Activated CD4-positive, alpha-beta memory T cell treated with anti-CD3 and anti-CD28 coated beads for 36 hours (primary cell): Measurements from ENCODE around the gene NPHP1. TPM values are rescaled to one million over a fixed set of nuclear protein-coding genes. Genes with fewer than 3 reads are reported as not detected.
A peak's percentile ranks its signal among the peaks of the same experiment; 100 is the strongest.
"Not testable (repeated sequence)": the region's sequence is repeated elsewhere in the genome, so short reads cannot be mapped to it uniquely, and the experiment has no call there.

Experiments used
- CTCF ChIA-PET: fragments of 350-600 bp; sonication (Branson Sonifier 250); formaldehyde crosslinking; loops from one replicate; lab custom pipeline; 2021; ENCODE audit warnings: antibody characterized with exemption, inconsistent platforms; lab: Charles Lee
- POLR2A ChIA-PET: fragments of 350-600 bp; sonication (Branson Sonifier 250); formaldehyde crosslinking; loops from one replicate; lab custom pipeline; 2021; ENCODE audit warnings: antibody characterized with exemption; lab: Charles Lee
- DNase-seq: peaks from one replicate; pipeline ENCODE4 v3.0.0-alpha.2; 2020
- H3K27ac Mint-ChIP-seq: one replicate; pipeline ENCODE4 v1.8.0; 2021; ENCODE audit warnings: mixed read lengths
- H3K27me3 Mint-ChIP-seq: one replicate; pipeline ENCODE4 v1.8.0; 2021; ENCODE audit warnings: mixed read lengths
- H3K36me3 Mint-ChIP-seq: one replicate; pipeline ENCODE4 v1.8.0; 2021; ENCODE audit warnings: mixed read lengths
- H3K4me1 Mint-ChIP-seq: one replicate; pipeline ENCODE4 v1.8.0; 2021; ENCODE audit warnings: low read depth, mixed read lengths
- H3K4me3 Mint-ChIP-seq: one replicate; pipeline ENCODE4 v1.8.0; 2021; ENCODE audit warnings: mild to moderate bottlenecking, mixed read lengths
- H3K9me3 Mint-ChIP-seq: one replicate; pipeline ENCODE4 v1.8.0; 2021; ENCODE audit warnings: mixed read lengths
- intact Hi-C: fragments of 100-400 bp; cut with micrococcal nuclease; formaldehyde crosslinking; loops from one replicate; pipeline ENCODE4 v1.15.1; 2023
- total RNA-seq, 2 experiments: library from RNA; stranded (reverse); gene quantifications; one replicate each; pipeline ENCODE4 v1.2.3, GENCODE V29; 2021

Gene NPHP1
- total RNA-seq, 2 experiments from 2014 or later: 1.9 to 2.0 TPM

DNA sequence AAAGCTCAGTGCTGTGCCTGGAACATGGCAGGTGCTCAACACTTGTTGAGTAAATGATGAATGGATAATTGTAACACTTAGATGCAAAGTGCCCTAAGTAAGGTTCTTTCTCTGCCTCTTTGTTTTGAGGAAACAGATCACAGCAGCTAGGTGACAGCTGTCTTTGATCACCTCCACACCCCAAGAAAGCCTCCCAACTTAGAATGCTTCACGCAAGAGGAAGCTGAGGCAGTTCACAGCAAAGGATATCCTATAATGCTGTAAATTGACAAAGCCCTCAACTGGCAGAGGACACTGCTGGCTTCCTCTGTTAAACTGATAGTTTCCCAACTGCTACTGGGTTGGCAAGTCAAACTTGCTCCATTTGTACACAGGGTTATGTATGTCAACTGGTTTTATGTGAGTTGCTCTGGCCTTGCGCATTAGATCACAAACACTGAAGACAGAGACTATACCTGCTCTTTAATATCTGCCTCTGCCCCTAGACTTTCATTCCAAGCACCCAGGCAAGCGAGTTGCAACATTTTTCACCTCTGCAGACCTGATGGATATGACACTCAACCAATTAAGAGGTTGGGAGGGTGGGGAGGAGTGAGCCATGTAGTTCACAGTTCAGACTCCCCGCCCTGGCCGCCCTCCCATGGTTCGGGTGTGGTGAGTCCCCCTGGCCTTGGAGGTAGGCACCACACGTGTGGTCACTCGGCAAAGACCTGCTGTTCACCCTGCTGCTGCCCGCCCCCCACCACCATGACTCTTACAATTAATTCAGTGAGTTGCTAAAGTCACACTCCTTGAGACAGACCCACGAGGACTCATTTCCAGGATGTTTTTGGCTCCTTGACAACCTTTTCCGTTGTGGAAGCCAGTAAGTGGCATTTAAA is 84.4 kb downstream of the NPHP1 start:
- Mint-ChIP-seq H3K36me3 (no peaks in the 10 kb centered on the region), H3K27ac (no peak overlapping the region), H3K9me3 (no peaks in the 10 kb centered on the region), H3K4me3 (no peak overlapping the region), H3K27me3 (peaks cover 36% of the 10 kb centered on the region), H3K4me1 (no peaks in the 10 kb centered on the region)
- no peak for DNase-seq
- intact Hi-C loops: no loop called here
- POLR2A ChIA-PET: no interaction called here
- CTCF ChIA-PET: no interaction called here

DNA sequence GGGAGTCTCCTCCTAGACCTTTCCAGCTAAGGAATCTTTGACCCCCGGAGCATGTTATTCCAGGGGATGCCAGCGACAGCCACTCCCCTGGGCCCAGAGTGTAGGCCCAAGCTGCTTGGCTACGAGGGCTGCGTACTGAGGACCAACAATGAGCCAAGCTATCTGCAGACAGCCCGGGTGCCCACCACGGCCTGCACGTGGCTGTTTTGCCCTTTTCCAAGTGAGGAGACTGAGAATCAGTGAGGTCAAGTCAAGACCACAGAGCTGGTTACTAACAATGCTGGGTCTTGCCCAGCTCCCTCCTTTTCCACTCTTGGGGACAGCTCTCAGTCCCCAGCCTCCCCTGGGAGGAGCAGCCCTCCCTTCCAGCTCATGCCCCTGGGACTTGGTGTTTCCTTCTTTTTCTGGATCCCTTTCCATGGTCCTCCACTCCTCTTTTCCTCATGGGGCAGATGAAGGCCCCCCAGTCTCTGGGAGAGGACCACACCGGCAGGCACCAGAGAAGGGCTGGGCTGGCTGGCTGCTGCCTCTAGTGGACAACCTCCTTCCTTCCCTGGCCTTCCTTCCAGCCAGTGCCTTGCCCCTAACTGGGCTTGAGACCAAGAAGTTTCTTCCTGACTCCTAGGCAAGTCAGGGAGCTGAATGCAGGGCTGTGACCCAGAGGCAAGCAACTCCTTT is 88.6 kb downstream of the NPHP1 start:
- intact Hi-C loops: no loop called here
- DNase-seq: no peak
- H3K27ac Mint-ChIP-seq: no peak overlapping the region
- ChIA-PET POLR2A (no interaction called here), CTCF (interaction anchor here (0.6 to 1.5 kb wide), 4 partner anchors 9 to 1270 kb away, joined by 3 to 5 read pairs (median 3); no protein-coding TSS in a partner anchor)
- H3K36me3 Mint-ChIP-seq: no peaks in the 10 kb centered on the region
- peaks cover 57% of the 10 kb centered on the region for H3K27me3 Mint-ChIP-seq
- no peaks in the 10 kb centered on the region for H3K9me3 Mint-ChIP-seq
- no peak overlapping the region for H3K4me3 Mint-ChIP-seq
- no peaks in the 10 kb centered on the region for H3K4me1 Mint-ChIP-seq

DNA sequence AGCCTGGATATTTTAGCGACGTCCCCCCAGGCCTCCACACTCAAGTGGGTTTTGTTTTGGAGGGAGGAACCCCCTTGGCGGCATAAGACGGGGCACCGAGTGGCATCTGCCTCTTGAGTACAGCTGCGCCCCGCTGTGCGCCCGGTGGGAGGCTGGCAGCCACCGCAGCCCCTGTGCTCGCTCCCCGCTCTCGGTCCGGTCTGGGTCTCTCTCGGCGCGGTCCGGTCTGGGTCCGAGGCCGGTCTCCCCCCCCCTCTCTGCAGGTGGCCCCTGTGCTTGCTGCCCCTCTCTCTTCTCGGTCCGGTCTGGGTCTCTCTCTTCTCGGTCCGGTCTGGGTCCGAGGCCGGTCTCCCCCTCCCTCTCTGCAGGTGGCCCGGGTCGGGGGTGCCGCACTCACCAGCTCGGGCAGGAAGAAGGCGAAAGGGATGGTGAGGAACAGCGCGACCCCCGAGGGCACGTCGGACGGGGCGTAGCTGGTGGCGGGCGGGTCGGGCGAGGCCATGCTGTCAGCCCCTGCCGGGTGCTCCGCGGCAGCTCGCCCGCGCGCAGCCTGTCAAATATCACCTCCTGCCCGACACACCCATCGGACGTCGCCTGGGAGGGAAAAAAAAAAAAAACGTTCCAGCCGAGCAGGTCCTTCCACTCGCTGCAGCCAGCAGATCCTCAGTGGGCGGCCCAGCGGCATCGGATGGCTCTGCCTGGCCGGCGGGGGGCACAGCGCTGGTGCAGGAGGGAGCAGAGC is 89.4 kb downstream of the NPHP1 start, which contains the start of gene MALL:
Gene MALL, minus strand, starts transcription at position 532 of the 742 bp plus-strand sequence. Its CDS starts 30 bp downstream, at position 502.
- CTCF ChIA-PET: interaction anchor here (0.6 to 1.5 kb wide), 5 partner anchors 8 to 1269 kb away, joined by 3 to 5 read pairs (median 3); no protein-coding TSS in a partner anchor
- Mint-ChIP-seq H3K4me1 (no peaks in the 10 kb centered on the region), H3K27ac (no peak within 1 kb of the TSS), H3K27me3 (peaks cover 60% of the 10 kb centered on the region), H3K4me3 (no peak within 1 kb of the TSS), H3K9me3 (no peaks in the 10 kb centered on the region), H3K36me3 (no peaks in the 10 kb centered on the region)
- intact Hi-C loops: no loop called here
- no peak for DNase-seq
- POLR2A ChIA-PET: no interaction called here

DNA sequence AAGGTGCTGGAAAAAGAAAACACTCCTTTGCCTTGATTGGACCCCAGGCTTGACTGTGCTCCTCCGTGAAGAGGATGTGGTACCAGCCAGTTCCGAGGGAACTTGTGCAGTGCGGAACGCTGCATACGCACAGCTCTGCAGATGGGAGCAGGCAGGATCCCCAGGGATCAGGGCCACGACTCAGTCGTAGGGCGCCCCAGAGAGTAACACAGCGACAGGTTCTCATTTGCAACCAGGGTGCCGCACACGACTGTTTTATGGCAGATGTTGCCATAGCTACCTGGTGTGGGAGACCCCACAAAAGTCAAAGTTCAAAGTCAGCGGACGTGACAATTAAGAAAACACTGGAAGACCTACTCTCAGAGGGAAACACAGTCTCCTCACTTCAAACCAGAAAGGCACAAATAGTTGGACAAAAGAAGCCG is 90.0 kb downstream of the NPHP1 start:
- intact Hi-C loops: no loop called here
- POLR2A ChIA-PET: no interaction called here

DNA sequence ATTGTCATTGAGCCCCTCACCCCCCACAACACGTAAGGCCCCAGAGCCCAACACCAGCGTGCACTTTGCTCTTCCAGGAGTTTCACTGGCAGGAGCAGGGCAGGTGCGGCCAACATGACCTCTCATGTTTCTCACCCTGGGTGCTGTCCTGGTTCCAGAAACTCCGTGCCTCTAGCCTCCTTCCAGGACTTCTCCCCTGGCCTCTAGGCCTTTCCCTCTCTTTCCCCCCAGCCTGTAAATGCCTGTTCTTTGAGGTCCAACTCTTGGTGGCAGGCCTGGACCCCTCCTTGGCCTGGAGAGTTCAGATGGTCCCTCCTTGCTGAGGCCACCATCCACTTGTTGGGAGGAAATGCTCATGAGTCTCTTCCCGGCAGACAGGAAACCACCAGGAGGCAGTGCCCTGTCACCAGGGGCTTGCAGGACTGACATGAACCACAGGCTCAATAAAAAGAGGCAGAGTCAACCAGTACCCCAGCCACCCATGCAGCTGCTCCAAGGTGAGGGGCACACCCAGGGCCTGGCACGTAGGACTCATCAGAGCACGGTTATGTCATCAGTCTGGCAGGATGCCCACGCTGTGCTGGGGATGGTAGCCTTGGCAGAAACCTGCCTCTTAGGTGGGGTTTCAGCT is 90.7 kb downstream of the NPHP1 start:
- POLR2A ChIA-PET: no interaction called here
- no peak overlapping the region for H3K4me3 Mint-ChIP-seq
- intact Hi-C loops: no loop called here
- CTCF ChIA-PET: interaction anchor here (1.0 kb wide), 1 partner anchor 41 kb away, joined by 3 read pairs; no protein-coding TSS in a partner anchor
- no peak overlapping the region for H3K27ac Mint-ChIP-seq
- H3K27me3 Mint-ChIP-seq: peaks cover 60% of the 10 kb centered on the region
- H3K9me3 Mint-ChIP-seq: no peaks in the 10 kb centered on the region
- H3K36me3 Mint-ChIP-seq: no peaks in the 10 kb centered on the region
- peak; percentile 22 for DNase-seq
- no peaks in the 10 kb centered on the region for H3K4me1 Mint-ChIP-seq

More for the DNA sequence above, 90.0 kb downstream of the NPHP1 start:
- Mint-ChIP-seq H3K27me3 (peaks cover 62% of the 10 kb centered on the region), H3K4me1 (no peaks in the 10 kb centered on the region), H3K4me3 (no peak overlapping the region), H3K36me3 (no peaks in the 10 kb centered on the region), H3K9me3 (no peaks in the 10 kb centered on the region), H3K27ac (no peak overlapping the region)
- CTCF ChIA-PET: interaction anchor here (1.0 to 1.5 kb wide), 2 partner anchors 13 to 41 kb away, joined by 3 read pairs; no protein-coding TSS in a partner anchor
- no peak for DNase-seq

DNA sequence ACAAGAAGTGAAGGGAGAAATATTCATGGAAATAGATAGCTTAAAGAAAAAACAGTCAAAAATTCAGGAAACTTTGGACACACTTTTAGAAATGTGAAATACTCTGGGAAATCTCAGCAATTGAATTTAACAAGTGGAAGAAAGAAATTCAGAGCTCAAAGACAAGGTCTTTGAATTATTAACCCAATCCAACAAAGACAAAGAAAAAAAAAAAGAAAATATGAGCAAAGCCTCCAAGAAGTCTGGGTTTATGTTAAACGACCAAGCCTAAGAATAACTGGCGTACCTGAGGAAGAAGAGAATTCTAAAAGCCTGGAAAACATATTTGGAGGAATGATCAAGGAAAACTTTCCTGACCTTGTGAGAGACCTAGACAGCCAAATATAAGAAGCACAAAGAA is 96.5 kb downstream of the NPHP1 start:
- H3K36me3 Mint-ChIP-seq, POLR2A ChIA-PET, intact Hi-C loops, H3K4me3 Mint-ChIP-seq, H3K27ac Mint-ChIP-seq, CTCF ChIA-PET, H3K9me3 Mint-ChIP-seq, DNase-seq, H3K4me1 Mint-ChIP-seq: not testable (repeated sequence)
- peaks cover 55% of the 10 kb centered on the region for H3K27me3 Mint-ChIP-seq

GRCh38 chr2:110107092-110108079 is 97.4 kb downstream of the NPHP1 start:
- POLR2A ChIA-PET: no interaction called here

DNA sequence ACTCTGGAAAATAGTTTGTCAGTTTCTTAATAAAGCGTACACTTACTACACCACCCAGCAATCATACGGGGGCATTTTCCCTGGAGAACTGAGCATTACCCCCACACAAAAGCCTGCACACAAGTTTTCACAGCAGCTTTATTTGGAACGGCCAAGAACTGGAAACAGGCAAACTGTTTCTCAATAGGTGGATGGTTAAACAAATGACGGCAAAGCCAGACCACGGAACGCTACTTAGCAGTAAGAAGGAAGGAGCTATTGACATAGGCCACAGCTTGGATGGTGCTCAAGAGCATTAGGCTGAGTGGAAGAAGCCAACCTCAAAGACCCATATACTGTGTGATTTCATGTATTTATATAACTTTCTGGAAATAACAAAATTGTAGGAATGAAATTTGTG is 98.2 kb downstream of the NPHP1 start:
- H3K27ac Mint-ChIP-seq: no peak overlapping the region
- ChIA-PET POLR2A (no interaction called here), CTCF (no interaction called here)
- H3K9me3 Mint-ChIP-seq: no peaks in the 10 kb centered on the region
- H3K4me1 Mint-ChIP-seq: no peaks in the 10 kb centered on the region
- H3K4me3 Mint-ChIP-seq: no peak overlapping the region
- DNase-seq: no peak
- no peaks in the 10 kb centered on the region for H3K36me3 Mint-ChIP-seq
- peaks cover 51% of the 10 kb centered on the region for H3K27me3 Mint-ChIP-seq
- intact Hi-C loops: no loop called here

More at GRCh38 chr2:110107092-110108079, 97.4 kb downstream of the NPHP1 start:
- CTCF ChIA-PET: interaction anchor here (0.8 kb wide), 1 partner anchor 9 kb away, joined by 3 read pairs; no protein-coding TSS in a partner anchor
- intact Hi-C loops: no loop called here
- Mint-ChIP-seq H3K9me3 (no peaks in the 10 kb centered on the region), H3K36me3 (no peaks in the 10 kb centered on the region), H3K4me1 (no peaks in the 10 kb centered on the region), H3K27me3 (peaks cover 57% of the 10 kb centered on the region), H3K4me3 (no peak overlapping the region), H3K27ac (no peak overlapping the region)
- DNase-seq: no peak

GRCh38 chr2:110105608-110106467 is 99.0 kb downstream of the NPHP1 start:
- no peaks in the 10 kb centered on the region for H3K9me3 Mint-ChIP-seq
- peaks cover 48% of the 10 kb centered on the region for H3K27me3 Mint-ChIP-seq
- H3K27ac Mint-ChIP-seq: no peak overlapping the region
- no peaks in the 10 kb centered on the region for H3K36me3 Mint-ChIP-seq
- peaks cover 4% of the 10 kb centered on the region for H3K4me1 Mint-ChIP-seq
- POLR2A ChIA-PET: no interaction called here
- no peak overlapping the region for H3K4me3 Mint-ChIP-seq
- CTCF ChIA-PET: no interaction called here
- intact Hi-C loops: no loop called here
- DNase-seq: peak; percentile 27

DNA sequence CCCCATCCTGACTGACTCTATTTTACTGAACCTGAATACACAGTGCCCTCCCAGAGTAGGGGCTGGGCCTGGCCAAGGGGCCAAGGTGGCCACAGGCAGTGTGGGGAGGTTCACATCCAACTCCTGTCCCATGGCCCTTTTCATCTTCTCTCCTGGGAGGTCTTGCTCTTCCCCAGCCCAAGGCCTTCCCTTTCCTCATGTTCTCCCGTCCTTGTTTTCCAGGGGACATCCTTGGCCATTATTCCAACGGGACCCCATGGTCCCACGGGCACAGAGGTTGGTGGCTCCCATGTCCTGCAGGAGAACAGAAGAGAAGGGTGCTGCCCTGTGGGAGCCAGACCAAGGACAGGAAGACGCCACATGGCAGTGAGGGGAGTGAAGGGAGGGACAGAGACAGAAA is 99.6 kb downstream of the NPHP1 start:
- intact Hi-C loops: no loop called here
- H3K27ac Mint-ChIP-seq: no peak overlapping the region
- POLR2A ChIA-PET: no interaction called here
- DNase-seq: no peak
- H3K4me3 Mint-ChIP-seq: no peak overlapping the region
- no peaks in the 10 kb centered on the region for H3K36me3 Mint-ChIP-seq
- CTCF ChIA-PET: no interaction called here
- H3K9me3 Mint-ChIP-seq: no peaks in the 10 kb centered on the region
- peaks cover 45% of the 10 kb centered on the region for H3K27me3 Mint-ChIP-seq
- peaks cover 4% of the 10 kb centered on the region for H3K4me1 Mint-ChIP-seq
